ENCODE data around the gene CDH12. TPM values are rescaled to one million over a fixed set of nuclear protein-coding genes. Genes with fewer than 3 reads are reported as not detected.

CDH12 gene
- total RNA-seq, 6 experiments from 2014 or later: not detected

DNA sequence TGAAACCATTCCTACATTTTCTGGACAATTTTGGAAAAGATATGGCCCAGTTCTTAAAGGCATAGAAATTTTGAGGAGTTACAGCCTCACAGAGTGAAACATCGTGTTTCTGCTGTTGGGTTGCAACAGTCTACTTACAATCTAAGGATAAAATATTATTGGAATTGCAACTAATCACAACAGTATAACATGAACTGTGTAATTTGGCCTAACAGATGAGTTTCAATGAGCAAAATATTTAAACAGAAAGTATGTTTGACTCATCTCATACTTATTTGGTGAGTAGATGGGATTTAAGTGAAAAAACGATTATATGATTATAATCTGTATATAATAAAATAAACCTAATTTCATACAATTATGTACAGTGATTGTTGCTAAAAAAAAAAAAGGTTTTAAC lies 1061.8 kb downstream of the CDH12 start:
- no peak for DNase-seq
- H3K4me1 Mint-ChIP-seq (ENCODE audit: low read depth): no peaks in the 10 kb centered on the region
- peaks cover 3% of the 10 kb centered on the region; the same call in 1 of the 2 replicates for H3K9me3 Mint-ChIP-seq
- no peak for TF ChIP-seq CTCF (IDR thresholded peaks at IDR 0.05)
- no peak overlapping the region for H3K4me3 Mint-ChIP-seq
- H3K27ac Mint-ChIP-seq: no peak overlapping the region
- H3K36me3 Mint-ChIP-seq (ENCODE audit: low read depth): no peaks in the 10 kb centered on the region
- H3K27me3 Mint-ChIP-seq (ENCODE audit: insufficient read depth): no peaks in the 10 kb centered on the region

DNA sequence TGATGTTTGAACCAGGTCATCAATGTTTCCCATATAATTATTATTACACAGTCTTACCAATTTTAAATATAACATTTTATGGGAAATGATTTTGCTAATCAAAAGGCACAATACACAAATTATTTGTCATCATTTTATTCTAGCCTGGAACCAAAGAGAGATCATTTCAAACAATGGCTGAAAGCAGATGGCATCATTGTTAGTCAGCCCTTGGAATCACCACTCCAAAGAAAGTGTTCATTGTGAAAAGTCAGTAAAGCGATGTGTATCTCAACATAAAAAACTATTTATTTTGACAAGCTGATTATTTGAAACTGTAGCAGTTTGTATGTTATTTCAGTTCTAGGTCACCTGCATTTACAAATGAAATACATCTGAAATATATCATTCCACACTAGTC lies 1068.7 kb downstream of the CDH12 start:
- no peak for TF ChIP-seq CTCF (IDR thresholded peaks at IDR 0.05)
- no peaks in the 10 kb centered on the region for H3K4me1 Mint-ChIP-seq (ENCODE audit: low read depth)
- no peaks in the 10 kb centered on the region for H3K36me3 Mint-ChIP-seq (ENCODE audit: low read depth)
- H3K27ac Mint-ChIP-seq: no peak overlapping the region
- no peak overlapping the region for H3K4me3 Mint-ChIP-seq
- H3K27me3 Mint-ChIP-seq (ENCODE audit: insufficient read depth): no peaks in the 10 kb centered on the region; the same call in 1 of the 2 replicates
- peaks cover 7% of the 10 kb centered on the region for H3K9me3 Mint-ChIP-seq
- DNase-seq: no peak

DNA sequence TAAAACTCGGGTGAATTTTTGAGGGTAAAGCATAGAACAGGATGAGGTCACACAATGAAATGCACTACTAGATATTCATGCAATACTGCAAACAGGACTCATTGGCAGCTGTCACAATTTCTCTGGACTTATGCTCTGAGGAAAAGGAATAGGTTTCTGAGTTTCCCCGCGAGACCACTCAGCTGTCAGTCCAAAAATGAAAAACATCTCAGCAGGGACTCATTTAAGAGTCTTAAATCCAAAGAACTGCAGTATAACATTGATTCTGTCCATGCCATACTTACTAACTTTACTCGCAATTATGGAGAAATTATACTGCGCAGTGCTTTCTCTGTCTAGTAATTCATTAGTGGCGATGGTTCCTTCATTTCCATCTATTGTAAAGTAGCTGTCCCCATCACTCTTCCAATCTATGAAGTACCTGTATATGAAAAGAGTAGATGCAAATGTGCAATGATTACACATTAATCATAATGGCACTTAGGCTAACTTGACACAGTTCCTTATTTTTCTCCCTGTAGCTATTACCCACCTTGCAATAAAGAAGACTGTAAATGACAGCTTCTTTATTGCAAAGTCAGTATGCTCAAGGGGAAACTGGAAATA lies 1070.0 kb downstream of the CDH12 start:
- no peaks in the 10 kb centered on the region; the same call in 1 of the 2 replicates for H3K27me3 Mint-ChIP-seq (ENCODE audit: insufficient read depth)
- peaks cover 7% of the 10 kb centered on the region for H3K9me3 Mint-ChIP-seq
- no peak overlapping the region for H3K27ac Mint-ChIP-seq
- H3K4me3 Mint-ChIP-seq: no peak overlapping the region
- DNase-seq: no peak
- no peaks in the 10 kb centered on the region for H3K4me1 Mint-ChIP-seq (ENCODE audit: low read depth)
- no peak for TF ChIP-seq CTCF (IDR thresholded peaks at IDR 0.05)
- no peaks in the 10 kb centered on the region for H3K36me3 Mint-ChIP-seq (ENCODE audit: low read depth)

GRCh38 chr5:21776466-21776865 lies 1076.7 kb downstream of the CDH12 start:
- no peaks in the 10 kb centered on the region for H3K4me1 Mint-ChIP-seq (ENCODE audit: low read depth)
- H3K36me3 Mint-ChIP-seq (ENCODE audit: low read depth): no peaks in the 10 kb centered on the region
- no peak overlapping the region for H3K4me3 Mint-ChIP-seq

DNA sequence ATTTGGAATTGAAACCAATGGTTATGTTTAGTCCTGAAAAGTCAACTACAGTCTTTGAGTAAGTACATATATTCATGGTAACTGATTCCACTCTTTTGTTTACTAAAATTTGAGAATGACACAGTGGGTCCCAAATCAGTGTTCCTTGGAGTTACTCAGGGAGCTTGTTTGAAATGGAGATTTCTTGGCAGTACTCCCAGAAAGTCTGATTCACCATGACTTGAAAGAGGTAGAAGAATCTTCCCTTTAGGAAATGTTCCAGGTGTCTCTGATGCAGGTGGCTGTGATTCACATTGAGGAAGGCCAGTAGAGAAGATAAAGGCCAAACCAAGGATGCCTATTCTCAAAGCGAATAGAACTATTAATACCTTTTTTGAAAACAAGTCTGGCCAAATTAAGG lies 1078.3 kb downstream of the CDH12 start:
- H3K4me3 Mint-ChIP-seq: no peak overlapping the region
- peaks cover 2% of the 10 kb centered on the region; the same call in 1 of the 2 replicates for H3K36me3 Mint-ChIP-seq (ENCODE audit: low read depth)
- DNase-seq: no peak
- peaks cover 34% of the 10 kb centered on the region for H3K9me3 Mint-ChIP-seq
- no peak overlapping the region for H3K27ac Mint-ChIP-seq
- H3K27me3 Mint-ChIP-seq (ENCODE audit: insufficient read depth): no peaks in the 10 kb centered on the region; the same call in 1 of the 2 replicates
- H3K4me1 Mint-ChIP-seq (ENCODE audit: low read depth): no peaks in the 10 kb centered on the region
- TF ChIP-seq CTCF (IDR thresholded peaks at IDR 0.05): no peak

More at GRCh38 chr5:21776466-21776865, 1076.7 kb downstream of the CDH12 start:
- no peak for TF ChIP-seq CTCF (IDR thresholded peaks at IDR 0.05)
- H3K9me3 Mint-ChIP-seq: peaks cover 27% of the 10 kb centered on the region
- H3K27ac Mint-ChIP-seq: no peak overlapping the region
- no peak for DNase-seq
- H3K27me3 Mint-ChIP-seq (ENCODE audit: insufficient read depth): no peaks in the 10 kb centered on the region; the same call in none of the 2 replicates

All from HFFc6 (cell line).